ENCODE measurements around the gene BTNL9. TPM values are rescaled to one million over a fixed set of nuclear protein-coding genes. Genes with fewer than 3 reads are reported as not detected.

The BTNL9 gene
- 0.70 to 1.1 TPM (median 0.84 TPM) in 5 replicates for total RNA-seq (2022; extraction: Qiagen RNA extraction)

GRCh38 chr5:181039931-181040630, at the start of gene BTNL9:
BTNL9 (plus strand) TSS chr5:181040266; CDS start chr5:181045490, 5,224 bp downstream.

Other genes starting within 250 kb of the BTNL9 start
- 76.3 to 88.5 TPM (median 86.7 TPM) in 5 replicates for gene MGAT1, start 237.5 kb upstream of the BTNL9 start, total RNA-seq (2022; extraction: Qiagen RNA extraction)
- gene ZFP62, start 179.0 kb upstream of the BTNL9 start, total RNA-seq (2022; extraction: Qiagen RNA extraction) = 7.2 to 9.3 TPM (median 8.2 TPM) in 5 replicates
- gene BTNL8, start 141.1 kb upstream of the BTNL9 start, total RNA-seq (2022; extraction: Qiagen RNA extraction) = 0.06 TPM in 1 of 5 replicates, not detected in the others
- gene BTNL3, start 51.4 kb upstream of the BTNL9 start, total RNA-seq (2022; extraction: Qiagen RNA extraction) = not detected in 5 replicates
- not detected in 5 replicates for gene OR2V1, start 90.9 kb downstream of the BTNL9 start, total RNA-seq (2022; extraction: Qiagen RNA extraction)
- not detected in 5 replicates for gene OR2V2, start 107.3 kb downstream of the BTNL9 start, total RNA-seq (2022; extraction: Qiagen RNA extraction)
- gene TRIM7, start 164.9 kb downstream of the BTNL9 start, total RNA-seq (2022; extraction: Qiagen RNA extraction) = 25.9 to 43.9 TPM (median 40.4 TPM) in 5 replicates
- gene TRIM41, start 183.0 kb downstream of the BTNL9 start, total RNA-seq (2022; extraction: Qiagen RNA extraction) = 21.3 to 28.0 TPM (median 27.3 TPM) in 5 replicates
- 3,364 to 3,884 TPM (median 3,410 TPM) in 5 replicates for gene RACK1, start 203.6 kb downstream of the BTNL9 start, total RNA-seq (2022; extraction: Qiagen RNA extraction)
- 5.2 to 7.2 TPM (median 5.5 TPM) in 5 replicates for gene TRIM52, start 220.9 kb downstream of the BTNL9 start, total RNA-seq (2022; extraction: Qiagen RNA extraction)

All from A549 treated with AZD2906 at 1 μM for 4 hours (cell line).